ENCODE data around the gene NRXN3.

DNA sequence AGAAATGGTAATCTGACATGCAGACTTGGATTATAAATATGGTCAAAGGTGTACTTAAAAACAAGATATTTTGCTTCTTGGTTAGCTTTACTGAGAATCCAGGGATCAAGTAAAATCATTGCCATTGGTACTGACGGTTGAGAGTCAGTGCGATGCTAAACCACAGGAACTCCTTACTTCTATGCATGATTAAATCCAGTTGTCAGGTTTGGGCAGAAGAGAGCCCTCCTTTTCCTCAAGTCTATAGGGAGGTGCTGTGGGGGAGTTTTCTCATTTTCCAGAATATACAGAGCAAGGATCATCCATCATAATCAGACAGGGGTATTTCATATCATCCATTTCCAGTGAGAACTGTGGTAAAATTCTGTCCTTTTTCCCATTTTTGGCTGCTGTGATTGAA, 839.1 kb downstream of the NRXN3 start:
- TF ChIP-seq, protein P1, sequence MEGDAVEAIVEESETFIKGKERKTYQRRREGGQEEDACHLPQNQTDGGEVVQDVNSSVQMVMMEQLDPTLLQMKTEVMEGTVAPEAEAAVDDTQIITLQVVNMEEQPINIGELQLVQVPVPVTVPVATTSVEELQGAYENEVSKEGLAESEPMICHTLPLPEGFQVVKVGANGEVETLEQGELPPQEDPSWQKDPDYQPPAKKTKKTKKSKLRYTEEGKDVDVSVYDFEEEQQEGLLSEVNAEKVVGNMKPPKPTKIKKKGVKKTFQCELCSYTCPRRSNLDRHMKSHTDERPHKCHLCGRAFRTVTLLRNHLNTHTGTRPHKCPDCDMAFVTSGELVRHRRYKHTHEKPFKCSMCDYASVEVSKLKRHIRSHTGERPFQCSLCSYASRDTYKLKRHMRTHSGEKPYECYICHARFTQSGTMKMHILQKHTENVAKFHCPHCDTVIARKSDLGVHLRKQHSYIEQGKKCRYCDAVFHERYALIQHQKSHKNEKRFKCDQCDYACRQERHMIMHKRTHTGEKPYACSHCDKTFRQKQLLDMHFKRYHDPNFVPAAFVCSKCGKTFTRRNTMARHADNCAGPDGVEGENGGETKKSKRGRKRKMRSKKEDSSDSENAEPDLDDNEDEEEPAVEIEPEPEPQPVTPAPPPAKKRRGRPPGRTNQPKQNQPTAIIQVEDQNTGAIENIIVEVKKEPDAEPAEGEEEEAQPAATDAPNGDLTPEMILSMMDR (optimal IDR thresholded peaks at IDR 0.05 in 1 of 3, IDR thresholded peaks at IDR 0.05 in 1 of 3, conservative IDR thresholded peaks at IDR 0.05 in 1 of 3; ENCODE audit: extremely low read depth in 1 of 3, insufficient read depth in 2 of 3, low read length in 3 of 3): no peak
- no peak for TF ChIP-seq EZH2 (IDR thresholded peaks at IDR 0.05; ENCODE audit: low read length)
